Suprapubic skin (tissue), 3 donors: Measurements from ENCODE around the gene PPP1R1A.

Experiments
- CTCF ChIP-seq, 2 donors: fragments of 200-600 bp in 1 of 2; fragments of 450-650 bp in 1 of 2; sonication (generic) in 1 of 2; IDR thresholded peaks; one replicate each; pipeline ENCODE4 v1.5.1; 2016 to 2019; ENCODE audit warnings: antibody characterized with exemption in 2 of 2, mild to moderate bottlenecking in 1 of 2, moderate library complexity in 1 of 2
- EP300 ChIP-seq: sonication (generic); formaldehyde crosslinking; IDR thresholded peaks from one replicate; pipeline ENCODE4 v1.6.1; 2017; ENCODE audit warnings: antibody characterized with exemption

GRCh38 chr12:54566792-54567191 is 21.7 kb downstream of the PPP1R1A start:
- TF ChIP-seq CTCF (IDR thresholded peaks at IDR 0.05) (no peak), EP300 (no peak)
